Keratinocyte (primary cell): ENCODE measurements around the gene CDIP1. TPM values are rescaled to one million over a fixed set of nuclear protein-coding genes. Genes with fewer than 3 reads are reported as not detected.

ENCODE experiments used
- DNase-seq: peaks from one replicate; pipeline ENCODE4 v3.0.0-alpha.2; 2011; ENCODE audit warnings: low read depth, missing footprints, low spot score
- FAIRE-seq: peaks from 2 replicates; lab custom pipeline; 2011; peaks lifted over from hg19 to GRCh38; lab: Jason Lieb, UNC
- H2AFZ ChIP-seq: 2 replicates; pipeline ENCODE4 v1.6.0; 2012; ENCODE audit warnings: low read length, control low read depth, inconsistent platforms; ENCODE audit not compliant: control insufficient read depth
- H3K27ac ChIP-seq: 2 replicates; pipeline ENCODE4 v1.5.1; 2011; ENCODE audit warnings: low read length; ENCODE audit not compliant: control insufficient read depth, insufficient read depth
- H3K27me3 ChIP-seq: 3 replicates; pipeline ENCODE4 v1.6.0; 2011; ENCODE audit warnings: low read length; ENCODE audit not compliant: control insufficient read depth, insufficient read depth; ENCODE audit errors: extremely low read depth
- H3K36me3 ChIP-seq, 2 experiments: 2 replicates in 1 of 2; 3 replicates in 1 of 2; pipeline ENCODE4 v1.5.1; 2011; ENCODE audit warnings: low read length in 2 of 2, mild to moderate bottlenecking in 1 of 2; ENCODE audit not compliant: control insufficient read depth in 2 of 2, insufficient read depth in 2 of 2; ENCODE audit errors: extremely low read depth in 1 of 2
- H3K4me1 ChIP-seq: 3 replicates; pipeline ENCODE4 v1.5.1; 2011; ENCODE audit warnings: low read length; ENCODE audit not compliant: control insufficient read depth, insufficient read depth; ENCODE audit errors: extremely low read depth
- H3K4me2 ChIP-seq: 3 replicates; pipeline ENCODE4 v1.6.0; 2011; ENCODE audit warnings: low read depth, low read length; ENCODE audit not compliant: control insufficient read depth, insufficient read depth; ENCODE audit errors: extremely low read depth
- H3K4me3 ChIP-seq, 3 experiments: fragments of 200-600 bp in 1 of 3; sonication (generic) in 1 of 3; 2 replicates in 2 of 3; 3 replicates in 1 of 3; pipeline ENCODE4 v1.5.1; 2011 to 2016; ENCODE audit warnings: low read length in 3 of 3, mild to moderate bottlenecking in 3 of 3, control low read depth in 2 of 3, inconsistent platforms in 1 of 3, low read depth in 1 of 3, mixed read lengths in 1 of 3, mixed run types in 1 of 3, moderate library complexity in 1 of 3; ENCODE audit not compliant: control insufficient read depth in 2 of 3, insufficient read depth in 2 of 3; ENCODE audit errors: extremely low read depth in 1 of 3
- H3K79me2 ChIP-seq: 2 replicates; pipeline ENCODE4 v1.6.0; 2012; ENCODE audit warnings: low read length; ENCODE audit not compliant: control insufficient read depth, insufficient read depth
- H3K9ac ChIP-seq: 3 replicates; pipeline ENCODE4 v1.6.0; 2011; ENCODE audit warnings: low read length; ENCODE audit not compliant: control insufficient read depth, insufficient read depth; ENCODE audit errors: extremely low read depth
- H3K9me1 ChIP-seq: 3 replicates; pipeline ENCODE4 v1.6.0; 2011; ENCODE audit warnings: low read length; ENCODE audit not compliant: control insufficient read depth, insufficient read depth; ENCODE audit errors: extremely low read depth
- H3K9me3 ChIP-seq: 2 replicates; pipeline ENCODE4 v1.5.1; 2012; ENCODE audit warnings: low read depth, low read length; ENCODE audit not compliant: control insufficient read depth
- H4K20me1 ChIP-seq: 3 replicates; pipeline ENCODE4 v1.6.0; 2011; ENCODE audit warnings: low read length; ENCODE audit not compliant: control insufficient read depth, insufficient read depth; ENCODE audit errors: extremely low read depth
- CTCF ChIP-seq, 3 experiments: IDR thresholded peaks in 1 of 3; conservative IDR thresholded peaks in 1 of 3; optimal IDR thresholded peaks in 1 of 3; 2 replicates in 2 of 3; 3 replicates in 1 of 3; pipeline versions ENCODE3 to v1.5.1; 2011; ENCODE audit warnings: low read length in 3 of 3, mild to moderate bottlenecking in 3 of 3, moderate library complexity in 2 of 3, control low read depth in 1 of 3, inconsistent platforms in 1 of 3; ENCODE audit not compliant: insufficient read depth in 2 of 3; ENCODE audit errors: extremely low read depth in 1 of 3
- EZH2 ChIP-seq: IDR thresholded peaks from one replicate; pipeline ENCODE4 v1.6.1; 2012; ENCODE audit warnings: inconsistent platforms, mild to moderate bottlenecking, low read length, moderate library complexity
- dilution Hi-C: fragments of 300-500 bp; cut with MboI; formaldehyde crosslinking; loops from one replicate; pipeline ENCODE4 v1.7.0; 2020; ENCODE audit warnings: low sequenced_read_pairs; ENCODE audit not compliant: extremely low pct_ligation_motif_present
- polyA plus RNA-seq, 5 experiments: library from polyadenylated mRNA; depleted of rRNA in 3 of 5; stranded (reverse) in 3 of 5; stranded (forward) in 1 of 5; unstranded in 1 of 5; fragments of >200 nt; gene quantifications; 1 replicate in 1 of 5; 2 replicates in 3 of 5; 3 replicates in 1 of 5; pipeline versions ENCODE4 v1.2.1 to v1.2.3, GENCODE V29; 2011 to 2012; ENCODE audit warnings: missing spikeins in 2 of 5, low read depth in 1 of 5, low replicate concordance in 1 of 5

The CDIP1 gene
- polyA plus RNA-seq, 1 donor (not counting 4 experiments of a cell fraction or from before 2014, with no cell fraction given) = 19.8 TPM

DNA sequence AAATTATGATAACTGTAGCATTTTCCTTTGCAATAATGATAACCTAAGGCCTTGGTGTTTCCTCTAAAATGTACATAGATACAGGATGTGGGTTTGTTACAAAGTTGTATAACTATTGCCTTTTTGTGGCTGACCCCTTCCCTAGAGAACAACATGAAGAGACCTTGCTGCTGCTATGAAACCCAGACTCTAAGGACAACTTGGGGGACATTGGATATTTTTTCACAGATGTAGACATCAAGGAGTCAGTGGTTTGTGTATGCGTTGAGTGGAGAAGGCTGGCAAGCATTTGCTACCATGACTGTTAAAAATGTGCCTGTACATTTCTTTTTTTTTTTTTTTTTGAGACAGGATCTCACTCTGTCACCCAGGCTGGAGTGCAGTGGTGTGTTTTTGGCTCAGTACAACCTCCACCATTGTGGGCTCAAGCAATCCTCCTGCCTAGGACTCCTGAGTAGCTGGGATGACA, 50.0 kb downstream of the CDIP1 start:
- H3K9ac ChIP-seq = no peak overlapping the region
- peak overlapping the region in 1 of 3 experiments; percentile 30 for H3K4me3 ChIP-seq
- TF ChIP-seq EZH2 (no peak), CTCF (optimal IDR thresholded peaks at IDR 0.05 in 1 of 3, IDR thresholded peaks at IDR 0.05 in 1 of 3, conservative IDR thresholded peaks at IDR 0.05 in 1 of 3; ENCODE audit: extremely low read depth in 1 of 3, insufficient read depth in 2 of 3, low read length in 3 of 3) (no peak)
- H3K27me3 ChIP-seq = no peaks in the 10 kb centered on the region
- H3K36me3 ChIP-seq = peaks cover 9 to 39% of the 10 kb centered on the region in 2 experiments
- peaks cover 34% of the 10 kb centered on the region for H3K4me1 ChIP-seq
- H3K9me1 ChIP-seq = peaks cover 2% of the 10 kb centered on the region
- peaks cover 73% of the 10 kb centered on the region for H3K79me2 ChIP-seq
- FAIRE-seq = no peak
- H2AFZ ChIP-seq = no peak overlapping the region
- peak overlapping the region; percentile 65 for H3K27ac ChIP-seq
- peak overlapping the region; percentile 26 for H3K4me2 ChIP-seq
- H3K9me3 ChIP-seq = no peaks in the 10 kb centered on the region
- H4K20me1 ChIP-seq = no peaks in the 10 kb centered on the region
- DNase-seq = no peak
- dilution Hi-C loops = no loop called here

- peak overlapping the region; percentile 26 for H3K4me2 ChIP-seq
- no peaks in the 10 kb centered on the region for H3K27me3 ChIP-seq
- peaks cover 2% of the 10 kb centered on the region for H3K9me1 ChIP-seq
- peaks cover 30% of the 10 kb centered on the region for H3K4me1 ChIP-seq
- no peak overlapping the region for H3K9ac ChIP-seq
- H3K79me2 ChIP-seq = peaks cover 73% of the 10 kb centered on the region
- no peak overlapping the region for H2AFZ ChIP-seq
- DNase-seq (no peak), FAIRE-seq (no peak)
- peak overlapping the region in 1 of 3 experiments; percentile 30 for H3K4me3 ChIP-seq
- dilution Hi-C loops = no loop called here
- H3K9me3 ChIP-seq = no peaks in the 10 kb centered on the region
- H4K20me1 ChIP-seq = no peaks in the 10 kb centered on the region
- no peak for TF ChIP-seq EZH2
- TF ChIP-seq CTCF (optimal IDR thresholded peaks at IDR 0.05 in 1 of 3, IDR thresholded peaks at IDR 0.05 in 1 of 3, conservative IDR thresholded peaks at IDR 0.05 in 1 of 3; ENCODE audit: extremely low read depth in 1 of 3, insufficient read depth in 2 of 3, low read length in 3 of 3) = no peak
- peaks cover 9 to 36% of the 10 kb centered on the region in 2 experiments for H3K36me3 ChIP-seq
- peak overlapping the region; percentile 65 for H3K27ac ChIP-seq
These were observed 50.5 kb downstream of the CDIP1 start for GRCh38 chr16:4487955-4488498.
